Uterus (tissue), 2 donors: ENCODE results near the gene TBX3.

Experiments
- CTCF ChIP-seq, 4 experiments: fragments of 200-600 bp in 2 of 4; fragments of 450-650 bp in 2 of 4; sonication (generic) in 2 of 4; IDR thresholded peaks; one replicate each; pipeline ENCODE4 v1.5.1; 2016 to 2019; ENCODE audit warnings: antibody characterized with exemption in 4 of 4, mild to moderate bottlenecking in 2 of 4, moderate library complexity in 1 of 4
- POLR2A ChIP-seq, 2 donors: fragments of 450-650 bp; IDR thresholded peaks; one replicate each; pipeline ENCODE4 v1.6.1; 2016; ENCODE audit warnings: antibody characterized with exemption in 2 of 2, mild to moderate bottlenecking in 1 of 2, moderate library complexity in 1 of 2

- TF ChIP-seq CTCF (IDR thresholded peaks at IDR 0.05) (peak; percentile 68 to 82 (median 74)), POLR2A (IDR thresholded peaks at IDR 0.05) (no peak)
Observed at GRCh38 chr12:114668151-114668885, 15.7 kb downstream of the TBX3 start.
